Lower leg skin (tissue), 4 donors: ENCODE results near the gene NXPH2. TPM values are rescaled to one million over a fixed set of nuclear protein-coding genes. Genes with fewer than 3 reads are reported as not detected.

Experiments
- DNase-seq, 2 donors: peaks; one replicate each; pipeline ENCODE4 v3.0.0-alpha.2; 2019; ENCODE audit warnings: low spot score in 2 of 2
- H3K4me3 ChIP-seq: fragments of 200-600 bp; sonication (generic); 2 replicates; pipeline ENCODE4 v1.5.1; 2017; ENCODE audit warnings: mild to moderate bottlenecking, low read depth; ENCODE audit not compliant: poor library complexity, severe bottlenecking
- POLR2A ChIP-seq, 2 donors: fragments of 450-650 bp; IDR thresholded peaks; one replicate each; pipeline ENCODE4 v1.6.1; 2016 to 2017; ENCODE audit warnings: antibody characterized with exemption in 2 of 2, mild to moderate bottlenecking in 1 of 2, moderate library complexity in 1 of 2
- WGBS, 2 donors: methylation state at CpG; one replicate each; pipeline ENCODE4 v1.1.5; 2018; 5-methylcytosine and 5-hydroxymethylcytosine counted together
- intact Hi-C: fragments of 100-400 bp; cut with DNase I; formaldehyde crosslinking; loops from one replicate; pipeline ENCODE4 v1.15.0; 2023; ENCODE audit warnings: low total_unique reads
- total RNA-seq, 4 donors: library from RNA; depleted of rRNA; stranded (reverse); fragments of >200 nt; gene quantifications; one replicate each; pipeline ENCODE4 v1.1.0, GENCODE V29; 2016
- TF ChIP-seq, protein P1 (sequence below), 3 donors: fragments of 450-650 bp; IDR thresholded peaks; one replicate each; pipeline ENCODE4 v1.5.1; 2016; ENCODE audit warnings: antibody characterized with exemption in 3 of 3, mild to moderate bottlenecking in 3 of 3, moderate library complexity in 2 of 3

Gene NXPH2
- total RNA-seq, 4 donors from 2014 or later = not detected

DNA sequence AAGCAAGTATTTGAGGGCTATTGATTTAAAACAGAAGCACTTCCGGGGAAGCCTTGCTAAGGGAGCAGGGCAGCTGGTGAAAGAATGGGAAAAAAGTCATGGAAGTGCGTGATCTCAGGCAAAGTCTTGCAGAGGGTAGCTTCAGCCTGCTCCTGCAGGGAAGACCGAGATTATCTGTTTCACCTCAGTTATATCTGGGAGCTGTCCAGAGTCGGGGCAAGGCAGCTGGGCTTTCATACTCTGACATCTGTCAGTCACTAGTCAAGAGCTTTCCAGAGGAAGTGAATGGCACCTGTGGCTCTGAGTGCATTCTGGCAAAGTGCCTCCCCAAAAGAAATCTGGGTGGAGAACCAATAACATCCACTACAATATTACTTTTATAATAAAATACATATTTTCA is 8.7 kb downstream of the NXPH2 start:
- TF ChIP-seq, protein P1, sequence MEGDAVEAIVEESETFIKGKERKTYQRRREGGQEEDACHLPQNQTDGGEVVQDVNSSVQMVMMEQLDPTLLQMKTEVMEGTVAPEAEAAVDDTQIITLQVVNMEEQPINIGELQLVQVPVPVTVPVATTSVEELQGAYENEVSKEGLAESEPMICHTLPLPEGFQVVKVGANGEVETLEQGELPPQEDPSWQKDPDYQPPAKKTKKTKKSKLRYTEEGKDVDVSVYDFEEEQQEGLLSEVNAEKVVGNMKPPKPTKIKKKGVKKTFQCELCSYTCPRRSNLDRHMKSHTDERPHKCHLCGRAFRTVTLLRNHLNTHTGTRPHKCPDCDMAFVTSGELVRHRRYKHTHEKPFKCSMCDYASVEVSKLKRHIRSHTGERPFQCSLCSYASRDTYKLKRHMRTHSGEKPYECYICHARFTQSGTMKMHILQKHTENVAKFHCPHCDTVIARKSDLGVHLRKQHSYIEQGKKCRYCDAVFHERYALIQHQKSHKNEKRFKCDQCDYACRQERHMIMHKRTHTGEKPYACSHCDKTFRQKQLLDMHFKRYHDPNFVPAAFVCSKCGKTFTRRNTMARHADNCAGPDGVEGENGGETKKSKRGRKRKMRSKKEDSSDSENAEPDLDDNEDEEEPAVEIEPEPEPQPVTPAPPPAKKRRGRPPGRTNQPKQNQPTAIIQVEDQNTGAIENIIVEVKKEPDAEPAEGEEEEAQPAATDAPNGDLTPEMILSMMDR (IDR thresholded peaks at IDR 0.05) = no peak
- TF ChIP-seq POLR2A (IDR thresholded peaks at IDR 0.05) = no peak
- DNase-seq = no peak
- H3K4me3 ChIP-seq = no peak overlapping the region
- intact Hi-C loops = no loop called here
- WGBS, 2 donors = 53 to 67% methylated on average over 4 of the region's 4 CpGs

DNA sequence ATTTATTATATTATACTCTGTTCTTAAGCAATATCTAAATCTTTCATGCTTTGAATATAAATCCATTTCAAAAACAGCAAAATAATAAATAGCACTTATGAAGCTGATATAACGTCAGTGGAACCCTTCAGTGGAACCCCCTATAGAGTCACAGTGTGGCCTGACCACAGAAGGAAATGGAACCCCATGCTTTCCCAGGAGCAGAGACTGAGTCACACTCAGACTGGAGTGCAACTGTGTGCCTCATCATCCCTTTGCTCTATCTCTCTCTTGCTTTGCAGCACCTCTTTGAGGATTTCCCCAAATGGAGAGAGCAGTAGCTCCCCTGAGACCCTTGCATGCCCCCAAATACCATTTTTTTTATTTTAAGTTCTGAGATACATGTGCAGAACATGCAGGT is 13.1 kb downstream of the NXPH2 start:
- DNase-seq = no peak
- TF ChIP-seq POLR2A (IDR thresholded peaks at IDR 0.05) = no peak
- TF ChIP-seq, protein P1 (IDR thresholded peaks at IDR 0.05) = no peak
- intact Hi-C loops = no loop called here
- H3K4me3 ChIP-seq = no peak overlapping the region
- 65 to 89% methylated on average over 1 of the region's 1 CpG for WGBS, 2 donors

DNA sequence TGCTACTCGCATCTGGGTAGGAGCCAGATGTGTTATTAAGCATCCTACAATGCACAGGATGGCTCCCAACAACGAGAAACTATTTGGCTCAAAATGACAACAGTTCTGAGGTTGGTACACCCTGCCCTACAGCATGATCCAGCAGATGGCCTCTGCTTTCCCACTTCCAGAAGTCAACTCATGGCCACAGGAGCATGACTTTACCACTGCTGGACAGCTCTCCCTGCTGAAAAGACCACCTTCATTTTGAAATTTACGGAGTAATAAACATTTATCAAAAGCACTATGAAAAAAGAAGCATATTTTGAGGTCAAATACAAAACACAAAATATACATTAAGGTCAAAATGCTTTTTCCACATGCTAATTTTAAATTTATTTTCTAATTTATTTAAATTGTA is 13.7 kb downstream of the NXPH2 start:
- 74% methylated on average over 3 of the region's 3 CpGs for WGBS, 2 donors
- no peak for DNase-seq
- TF ChIP-seq, protein P1 (IDR thresholded peaks at IDR 0.05) = no peak
- TF ChIP-seq POLR2A (IDR thresholded peaks at IDR 0.05) = no peak
- intact Hi-C loops = no loop called here
- no peak overlapping the region for H3K4me3 ChIP-seq

DNA sequence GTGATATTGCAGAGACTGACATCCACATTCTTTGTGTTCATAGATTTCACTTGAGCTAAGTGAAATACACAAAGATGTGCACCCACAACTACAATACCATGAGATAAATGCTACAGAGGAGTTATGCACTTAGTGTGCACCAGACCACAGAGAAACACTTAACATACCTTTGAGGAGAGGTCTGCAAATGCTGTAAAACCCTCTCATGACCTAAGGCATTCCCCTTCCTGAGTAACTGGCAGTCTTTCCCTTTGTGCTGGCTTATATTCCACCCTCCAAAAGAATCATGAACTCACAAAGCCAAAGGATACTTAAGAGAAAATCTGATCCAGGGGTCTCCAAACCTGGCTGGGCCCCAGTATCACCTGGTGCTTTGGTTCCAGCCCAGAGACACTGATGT is 16.2 kb downstream of the NXPH2 start:
- DNase-seq = no peak
- no peak for TF ChIP-seq POLR2A (IDR thresholded peaks at IDR 0.05)
- TF ChIP-seq, protein P1 (IDR thresholded peaks at IDR 0.05) = no peak
- intact Hi-C loops = no loop called here
- H3K4me3 ChIP-seq = no peak overlapping the region

DNA sequence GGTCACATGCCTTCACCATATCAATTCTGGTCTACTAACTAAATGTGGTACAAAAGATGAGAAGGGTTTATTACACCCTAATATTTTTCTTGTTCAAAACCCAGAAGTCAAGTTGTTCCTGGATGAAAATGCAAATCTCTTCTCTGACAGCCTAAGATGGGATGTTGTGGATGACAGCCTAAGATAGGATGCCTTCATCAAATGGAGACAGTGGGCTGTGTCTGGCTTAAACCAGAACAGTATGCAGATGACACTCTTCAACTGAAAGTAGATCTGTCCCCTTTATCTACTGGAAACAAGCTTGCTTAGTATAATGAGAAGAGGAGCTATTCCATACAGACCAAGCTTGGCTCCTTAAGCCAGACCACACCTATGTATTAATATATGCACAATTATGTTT is 17.7 kb downstream of the NXPH2 start:
- no peak overlapping the region for H3K4me3 ChIP-seq
- TF ChIP-seq, protein P1 (IDR thresholded peaks at IDR 0.05) = no peak
- DNase-seq = no peak
- intact Hi-C loops = no loop called here

GRCh38 chr2:138760676-138761075 is 19.5 kb downstream of the NXPH2 start:
- TF ChIP-seq, protein P1 (IDR thresholded peaks at IDR 0.05) = no peak
- no peak for TF ChIP-seq POLR2A (IDR thresholded peaks at IDR 0.05)
- 64 to 79% methylated on average over 3 of the region's 3 CpGs for WGBS, 2 donors
- intact Hi-C loops = no loop called here
- DNase-seq = no peak
- H3K4me3 ChIP-seq = no peak overlapping the region
